Effector memory CD8-positive, alpha-beta T cell (primary cell): ENCODE data around the gene C1QTNF4.
"Not testable (repeated sequence)": the region's sequence is repeated elsewhere in the genome, so short reads cannot be mapped to it uniquely, and the experiment has no call there.

Experiments used
- ATAC-seq: fragments of 150-1000 bp; cut with Tn5 transposase; replicated peaks from 2 replicates; pipeline ENCODE4 v1.10.0; 2021; ENCODE audit warnings: mild to moderate bottlenecking, moderate library complexity
- DNase-seq, 3 experiments: peaks; one replicate each; pipeline ENCODE4 v3.0.0; 2021
- H3K27ac Mint-ChIP-seq, 2 donors: one replicate each; pipeline ENCODE4 v1.8.0; 2022; ENCODE audit warnings: mild to moderate bottlenecking in 2 of 2, mixed read lengths in 2 of 2, moderate library complexity in 2 of 2
- H3K27me3 Mint-ChIP-seq, 2 donors: one replicate each; pipeline ENCODE4 v1.8.0; 2022; ENCODE audit warnings: mixed read lengths in 2 of 2
- H3K36me3 Mint-ChIP-seq: one replicate; pipeline ENCODE4 v1.8.0; 2022; ENCODE audit warnings: mild to moderate bottlenecking, moderate library complexity, mixed read lengths; ENCODE audit not compliant: insufficient read depth
- H3K4me1 Mint-ChIP-seq, 2 donors: one replicate each; pipeline ENCODE4 v1.8.0; 2022; ENCODE audit warnings: low read depth in 2 of 2, mixed read lengths in 2 of 2
- H3K4me3 Mint-ChIP-seq, 2 donors: one replicate each; pipeline ENCODE4 v1.8.0; 2022; ENCODE audit warnings: mild to moderate bottlenecking in 2 of 2, mixed read lengths in 2 of 2, moderate library complexity in 2 of 2
- H3K9me3 Mint-ChIP-seq, 2 donors: one replicate each; pipeline ENCODE4 v1.8.0; 2022; ENCODE audit warnings: mixed read lengths in 2 of 2
- total RNA-seq, 9 experiments: gene quantifications; one replicate each; lab custom pipeline; 2026; lab: John Stamatoyannopoulos, UW

C1QTNF4 gene
- 0 to 0.58 (median 0) reads per million in 9 experiments for total RNA-seq

DNA sequence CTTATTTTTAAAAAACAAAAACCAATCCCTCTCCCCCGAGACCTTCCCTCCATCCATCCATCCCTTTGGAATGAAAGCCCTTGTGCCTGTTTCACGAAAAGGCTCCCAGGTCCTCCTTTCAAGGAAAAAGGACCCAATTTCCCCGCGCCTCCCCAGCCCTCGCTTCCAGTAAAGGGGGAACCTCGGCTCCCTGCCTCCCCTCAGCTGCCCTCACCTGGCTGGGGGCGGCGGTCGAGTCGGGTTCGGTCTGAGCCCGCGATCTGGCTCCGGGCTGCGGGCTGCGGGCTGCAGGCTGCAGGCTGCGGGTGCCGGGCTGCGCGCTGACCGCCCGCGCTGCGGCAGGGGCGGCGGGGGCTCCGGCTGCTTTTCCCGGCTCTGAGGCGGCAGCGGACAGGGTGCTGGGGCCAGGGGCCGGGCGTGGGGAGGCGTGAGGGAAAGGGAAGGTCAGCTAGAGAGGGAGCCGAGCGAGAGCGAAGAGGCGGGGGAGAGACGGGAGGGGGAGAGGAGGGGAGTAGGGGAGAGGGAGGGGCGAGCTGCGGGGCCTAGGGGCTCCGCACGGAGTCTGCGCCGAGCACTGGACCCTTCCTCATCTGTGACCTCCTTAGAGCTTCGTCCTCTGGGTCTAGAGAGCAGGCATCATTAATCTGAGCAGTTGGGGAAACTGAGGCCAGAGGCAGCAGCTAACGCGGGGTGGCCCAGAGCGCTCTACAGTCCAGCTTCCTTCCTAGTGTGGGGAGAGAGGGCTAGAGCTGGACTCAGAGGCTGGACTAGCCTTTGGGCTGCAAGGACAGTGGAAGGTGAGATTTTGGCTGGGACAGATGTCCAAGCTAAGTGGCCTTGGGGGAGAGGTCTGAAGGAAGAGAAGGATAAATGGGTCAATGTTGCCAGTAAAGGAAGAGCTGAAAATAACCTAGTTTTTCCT, at the start of gene C1QTNF4:
Gene C1QTNF4 (minus strand): TSS at position 478 of the 922 bp plus-strand sequence. CDS start 3,601 bp downstream, outside the sequence.
- no peaks in the 10 kb centered on the region for H3K36me3 Mint-ChIP-seq
- H3K4me3 Mint-ChIP-seq, result no peak within 1 kb of the TSS
- no peaks in the 10 kb centered on the region for H3K9me3 Mint-ChIP-seq
- DNase-seq (no peak), ATAC-seq (no peak)
- H3K4me1 Mint-ChIP-seq, result peaks cover 0 to 8% of the 10 kb centered on the region in 2 donors
- no peak within 1 kb of the TSS for H3K27ac Mint-ChIP-seq
- H3K27me3 Mint-ChIP-seq, result peaks cover 27 to 47% of the 10 kb centered on the region in 2 donors

DNA sequence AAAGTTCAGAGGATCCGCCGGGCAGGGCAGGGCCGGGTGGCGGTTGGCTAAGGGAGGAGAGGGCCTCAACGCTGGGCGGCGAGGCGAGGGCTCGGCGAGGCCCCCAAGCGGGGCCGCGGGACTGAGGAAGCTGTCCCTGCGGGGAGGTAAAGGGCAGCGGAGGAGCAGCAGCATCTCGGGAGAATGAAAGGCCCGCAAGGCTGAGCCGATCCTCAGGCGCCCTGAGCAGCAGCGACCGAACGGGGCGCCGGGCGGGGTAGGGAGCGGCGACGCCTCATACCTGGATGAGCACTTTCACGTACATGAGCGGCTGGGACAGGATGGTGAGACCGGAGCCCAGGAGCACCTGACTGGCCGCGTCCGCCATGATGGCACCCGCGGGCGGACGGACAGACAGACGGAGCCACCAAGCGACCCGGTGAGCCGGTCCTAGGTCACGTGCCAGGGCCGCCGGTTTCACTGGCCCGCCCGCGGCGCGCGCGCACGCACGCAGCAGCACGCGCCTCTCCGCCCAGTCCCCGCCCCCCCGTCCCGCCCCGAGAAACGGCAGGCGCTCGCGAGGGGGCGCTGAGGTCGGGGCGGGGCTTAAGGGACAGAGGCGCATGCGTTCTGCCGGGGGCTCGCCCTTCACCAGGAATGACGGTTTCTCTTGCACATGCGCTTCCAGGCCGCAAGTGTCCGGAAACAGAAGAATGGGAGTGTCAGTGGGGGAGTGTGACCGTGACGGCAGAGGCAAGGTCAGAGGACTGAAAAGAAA, 48.1 kb upstream of the C1QTNF4 start, which contains the start of gene MTCH2:
Gene MTCH2 (minus strand): TSS at position 461 of the 757 bp plus-strand sequence. CDS start 94 bp downstream, at position 367.
- H3K27me3 Mint-ChIP-seq, result no peaks in the 10 kb centered on the region
- peak within 1 kb of the TSS; percentile 89 to 94 for H3K4me3 Mint-ChIP-seq
- ATAC-seq, result peak; percentile 87
- H3K27ac Mint-ChIP-seq, result peak within 1 kb of the TSS; percentile 96 to 98
- no peaks in the 10 kb centered on the region for H3K9me3 Mint-ChIP-seq
- peak; percentile 92 to 93 (median 93) for DNase-seq
- peaks cover 34% of the 10 kb centered on the region for H3K36me3 Mint-ChIP-seq
- peaks cover 18% of the 10 kb centered on the region in 2 donors for H3K4me1 Mint-ChIP-seq

DNA sequence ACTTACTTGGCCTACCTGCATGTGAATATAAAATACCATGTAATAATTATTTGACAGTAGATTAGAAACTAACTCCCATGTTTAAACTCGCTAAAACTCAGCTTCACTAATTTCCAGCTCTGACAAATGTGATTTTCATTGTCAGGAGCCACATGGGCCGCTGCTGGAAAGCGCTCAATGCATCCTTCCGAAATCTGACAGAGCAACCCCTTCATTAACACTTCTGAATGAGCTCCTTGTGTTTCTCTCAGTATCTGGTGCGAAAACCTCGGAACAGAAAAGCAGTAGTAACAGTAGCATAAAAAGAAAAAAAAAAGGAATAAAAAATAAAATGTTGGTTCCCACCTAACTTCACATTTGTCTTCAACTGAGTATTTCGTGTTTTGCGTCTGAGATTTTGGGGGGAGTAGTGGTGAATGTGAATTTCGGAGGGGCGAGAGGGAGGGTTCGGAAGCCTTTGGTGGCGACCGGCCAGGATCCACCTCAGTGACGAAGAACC, 47.4 kb upstream of the C1QTNF4 start:
- no peaks in the 10 kb centered on the region for H3K9me3 Mint-ChIP-seq
- DNase-seq, result no peak
- no peaks in the 10 kb centered on the region for H3K27me3 Mint-ChIP-seq
- H3K27ac Mint-ChIP-seq, result peak overlapping the region; percentile 96 to 98
- H3K36me3 Mint-ChIP-seq, result peaks cover 39% of the 10 kb centered on the region
- H3K4me1 Mint-ChIP-seq, result peaks cover 18% of the 10 kb centered on the region in 2 donors
- ATAC-seq, result no peak
- H3K4me3 Mint-ChIP-seq, result peak overlapping the region; percentile 89 to 94

DNA sequence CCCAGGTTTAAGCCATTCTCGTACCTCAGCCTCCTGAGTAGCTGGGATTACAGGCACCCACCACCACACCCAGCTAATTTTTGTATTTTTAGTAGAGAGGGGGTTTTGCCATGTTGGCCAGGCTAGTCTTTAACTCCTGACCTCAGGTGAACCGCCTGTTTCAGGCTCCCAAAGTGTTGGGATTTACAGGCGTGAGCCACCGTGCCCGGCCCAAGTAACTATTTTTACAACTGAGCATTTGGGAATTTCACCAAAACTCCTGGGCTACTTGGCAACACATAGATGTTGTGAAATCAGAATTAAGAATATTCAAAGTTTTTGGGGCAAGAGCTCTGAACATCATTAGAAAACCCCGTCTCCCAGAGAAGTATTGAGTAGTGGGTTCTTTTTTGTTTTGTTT, 46.3 kb upstream of the C1QTNF4 start:
- Mint-ChIP-seq H3K4me1 (peaks cover 18% of the 10 kb centered on the region in 2 donors), H3K27ac (peak overlapping the region; percentile 17 to 98), H3K4me3 (peak overlapping the region in 1 of 2 donors; percentile 27), H3K36me3 (peaks cover 42% of the 10 kb centered on the region)
- not testable (repeated sequence) for H3K27me3 Mint-ChIP-seq, H3K9me3 Mint-ChIP-seq, ATAC-seq, DNase-seq

DNA sequence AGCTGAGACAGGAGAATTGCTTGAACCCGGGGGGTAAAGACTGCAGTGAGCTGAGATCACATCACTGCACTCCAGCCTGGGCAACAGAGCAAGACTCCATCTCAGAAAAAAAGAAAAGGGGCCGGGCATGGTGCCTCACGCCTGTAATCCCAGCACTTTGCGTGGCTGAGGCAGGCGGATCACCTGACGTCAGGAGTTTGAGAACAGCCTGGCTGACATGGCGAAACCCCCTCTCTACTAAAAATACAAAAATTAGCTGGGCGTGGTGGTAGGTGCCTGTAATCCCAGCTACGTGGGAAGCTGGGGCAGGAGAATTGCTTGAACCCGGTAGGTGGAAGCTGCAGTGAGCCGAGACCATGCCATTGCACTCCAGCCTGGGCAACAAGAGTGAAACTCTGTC, 42.1 kb upstream of the C1QTNF4 start:
- not testable (repeated sequence) for H3K4me3 Mint-ChIP-seq, ATAC-seq, H3K27me3 Mint-ChIP-seq, H3K27ac Mint-ChIP-seq, H3K4me1 Mint-ChIP-seq, DNase-seq, H3K9me3 Mint-ChIP-seq
- peaks cover 66% of the 10 kb centered on the region for H3K36me3 Mint-ChIP-seq

DNA sequence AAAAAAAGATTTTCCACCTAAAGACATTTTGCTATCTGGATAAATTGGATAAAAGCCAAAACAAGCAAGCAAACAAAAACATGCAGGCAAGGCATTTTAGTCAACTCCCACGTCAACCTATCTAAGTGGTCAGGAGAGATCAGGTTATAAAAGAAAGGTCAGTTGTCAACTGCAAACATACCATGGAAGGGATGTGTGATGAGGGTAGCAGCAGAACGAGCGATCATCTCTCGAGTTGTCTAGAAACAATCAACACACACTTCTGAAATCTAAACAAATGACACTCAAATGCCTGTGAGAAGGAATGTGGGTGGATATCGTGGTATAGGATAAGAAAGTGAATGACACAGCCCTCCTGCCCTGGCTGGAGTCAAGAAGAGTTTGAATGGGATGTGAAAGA, 37.3 kb upstream of the C1QTNF4 start:
- Mint-ChIP-seq H3K4me3 (no peak overlapping the region), H3K27ac (no peak overlapping the region), H3K36me3 (peaks cover 81% of the 10 kb centered on the region), H3K9me3 (no peaks in the 10 kb centered on the region), H3K27me3 (no peaks in the 10 kb centered on the region), H3K4me1 (no peaks in the 10 kb centered on the region)
- DNase-seq (no peak), ATAC-seq (no peak)

DNA sequence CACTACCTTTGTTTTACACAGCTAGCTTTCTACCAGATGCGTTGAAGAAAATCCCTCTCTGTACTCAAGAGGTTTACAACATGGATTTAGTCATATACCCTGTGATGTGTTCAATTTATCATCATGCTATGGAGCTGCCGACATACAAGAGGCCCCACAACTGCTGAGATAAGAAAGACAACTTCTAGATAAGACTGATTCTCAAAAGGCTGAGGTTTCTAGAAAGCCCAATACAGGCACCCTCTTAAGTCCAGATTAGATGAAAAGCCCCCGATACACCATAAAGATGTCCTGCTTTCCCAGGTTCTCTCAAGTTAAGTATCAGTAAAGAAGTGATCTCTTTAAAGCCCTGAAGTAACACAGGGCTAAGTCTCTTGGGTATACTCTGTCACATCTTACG, 33.8 kb upstream of the C1QTNF4 start:
- ATAC-seq (no peak), DNase-seq (no peak)
- Mint-ChIP-seq H3K4me3 (no peak overlapping the region), H3K27me3 (no peaks in the 10 kb centered on the region), H3K4me1 (no peaks in the 10 kb centered on the region), H3K36me3 (peaks cover 88% of the 10 kb centered on the region), H3K9me3 (no peaks in the 10 kb centered on the region), H3K27ac (no peak overlapping the region)

DNA sequence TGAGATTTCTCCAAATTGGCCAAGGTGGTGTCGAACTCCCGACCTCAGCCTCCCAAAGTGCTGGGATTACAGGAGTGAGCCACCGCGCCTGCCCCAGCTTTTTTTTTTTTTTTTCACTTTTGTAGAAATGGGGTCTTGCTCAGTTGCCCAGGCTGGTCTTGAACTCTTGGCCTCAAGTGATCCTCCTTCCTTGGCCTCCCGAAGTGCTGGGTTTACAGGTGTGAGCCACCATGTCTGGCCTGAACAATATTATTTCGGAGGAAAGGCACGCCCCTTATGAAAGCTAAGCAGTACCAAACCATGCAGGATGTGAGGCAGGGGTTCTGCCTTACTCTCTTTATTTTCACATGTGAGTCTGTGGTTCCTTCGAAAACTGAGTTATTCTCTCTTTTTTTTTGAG, 32.0 kb upstream of the C1QTNF4 start:
- DNase-seq, result no peak
- H3K27me3 Mint-ChIP-seq, result no peaks in the 10 kb centered on the region
- no peak for ATAC-seq
- no peaks in the 10 kb centered on the region for H3K4me1 Mint-ChIP-seq
- no peak overlapping the region for H3K27ac Mint-ChIP-seq
- H3K36me3 Mint-ChIP-seq, result peaks cover 73% of the 10 kb centered on the region
- H3K9me3 Mint-ChIP-seq, result no peaks in the 10 kb centered on the region
- no peak overlapping the region for H3K4me3 Mint-ChIP-seq

DNA sequence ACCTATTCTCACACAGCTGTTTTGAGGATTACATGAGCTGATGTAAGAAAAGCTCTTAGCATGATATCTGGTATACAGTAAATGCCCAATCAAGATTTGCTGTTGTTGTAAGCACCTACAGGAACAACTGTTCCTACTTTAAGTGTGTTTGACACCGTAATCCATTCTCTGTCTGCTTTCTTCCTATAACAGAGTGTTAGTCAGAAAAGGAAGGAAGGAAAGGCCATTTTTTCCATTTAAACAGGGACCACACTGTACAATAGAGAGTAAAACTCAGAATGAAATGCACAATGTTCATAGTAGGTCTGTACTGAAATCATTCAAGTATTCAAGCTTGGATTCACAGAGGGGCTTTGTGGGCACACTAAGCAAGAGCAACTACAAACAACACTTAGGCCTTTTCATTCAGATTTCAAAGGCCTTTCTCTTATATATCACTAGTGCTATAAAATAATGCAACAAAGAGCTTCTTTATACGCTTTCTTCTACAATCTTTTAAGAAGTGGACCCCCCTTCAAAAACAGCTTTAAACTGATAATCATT, 26.7 kb upstream of the C1QTNF4 start:
- no peak for ATAC-seq
- Mint-ChIP-seq H3K36me3 (peaks cover 45% of the 10 kb centered on the region), H3K4me3 (no peak overlapping the region), H3K4me1 (peaks cover 0 to 2% of the 10 kb centered on the region in 2 donors), H3K27me3 (no peaks in the 10 kb centered on the region), H3K27ac (no peak overlapping the region), H3K9me3 (no peaks in the 10 kb centered on the region)
- DNase-seq, result no peak

DNA sequence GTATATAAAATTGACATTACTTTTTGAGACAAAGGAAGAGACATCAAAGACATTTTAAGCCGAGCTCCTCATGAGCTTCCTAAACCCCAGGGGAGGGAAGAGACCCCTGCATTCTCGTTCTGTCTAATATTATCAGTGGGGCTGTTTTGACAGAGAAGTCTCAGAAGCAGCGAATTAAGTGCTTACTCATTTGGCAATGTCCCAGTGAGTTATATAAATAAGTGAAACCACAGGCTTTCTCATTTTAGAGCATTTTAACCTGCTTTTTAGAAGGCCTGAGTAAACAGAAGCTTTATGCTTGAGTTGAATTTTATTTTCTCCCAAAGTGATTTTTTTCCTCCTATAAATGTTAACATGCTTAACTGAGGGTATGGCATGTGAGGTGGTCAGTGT, 23.2 kb upstream of the C1QTNF4 start:
- no peak for ATAC-seq
- H3K27me3 Mint-ChIP-seq, result no peaks in the 10 kb centered on the region
- no peak overlapping the region for H3K27ac Mint-ChIP-seq
- peaks cover 20% of the 10 kb centered on the region for H3K36me3 Mint-ChIP-seq
- no peak overlapping the region for H3K4me3 Mint-ChIP-seq
- peaks cover 0 to 4% of the 10 kb centered on the region in 2 donors for H3K4me1 Mint-ChIP-seq
- no peak for DNase-seq
- H3K9me3 Mint-ChIP-seq, result no peaks in the 10 kb centered on the region

DNA sequence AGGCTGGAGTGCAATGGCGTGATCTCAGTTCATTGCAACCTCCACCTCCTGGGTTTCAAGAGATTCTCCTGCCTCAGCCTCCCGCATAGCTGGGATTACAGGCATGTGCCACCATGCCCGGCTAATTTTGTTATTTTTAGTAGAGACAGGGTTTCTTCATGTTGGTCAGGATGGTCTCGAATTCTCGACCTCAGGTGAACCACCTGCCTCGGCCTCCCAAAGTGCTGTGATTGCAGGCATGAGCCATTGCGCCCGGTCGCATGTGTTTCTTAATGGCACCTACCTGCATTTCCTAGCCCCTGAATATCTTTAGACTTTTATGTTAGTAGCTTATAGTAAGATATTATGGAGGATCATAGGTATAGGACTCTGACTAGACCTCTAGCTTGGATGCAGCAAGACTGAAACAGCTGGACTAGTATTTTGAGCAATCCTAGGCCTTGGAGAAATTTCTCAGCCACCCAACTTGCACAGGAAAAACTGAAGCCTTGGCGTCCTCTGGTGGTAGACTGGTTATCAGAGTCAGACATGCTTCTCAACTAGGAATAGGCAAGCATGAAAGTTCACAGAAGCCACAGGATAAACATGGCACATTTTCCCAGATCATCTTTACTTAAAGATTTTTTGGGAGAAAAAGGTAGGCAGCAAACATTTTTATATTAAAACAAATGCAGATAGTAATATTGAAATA, 22.7 kb upstream of the C1QTNF4 start:
- Mint-ChIP-seq H3K36me3 (peaks cover 20% of the 10 kb centered on the region), H3K27me3 (no peaks in the 10 kb centered on the region), H3K27ac (no peak overlapping the region), H3K9me3 (no peaks in the 10 kb centered on the region), H3K4me3 (no peak overlapping the region), H3K4me1 (peaks cover 0 to 4% of the 10 kb centered on the region in 2 donors)
- DNase-seq (no peak), ATAC-seq (no peak)

DNA sequence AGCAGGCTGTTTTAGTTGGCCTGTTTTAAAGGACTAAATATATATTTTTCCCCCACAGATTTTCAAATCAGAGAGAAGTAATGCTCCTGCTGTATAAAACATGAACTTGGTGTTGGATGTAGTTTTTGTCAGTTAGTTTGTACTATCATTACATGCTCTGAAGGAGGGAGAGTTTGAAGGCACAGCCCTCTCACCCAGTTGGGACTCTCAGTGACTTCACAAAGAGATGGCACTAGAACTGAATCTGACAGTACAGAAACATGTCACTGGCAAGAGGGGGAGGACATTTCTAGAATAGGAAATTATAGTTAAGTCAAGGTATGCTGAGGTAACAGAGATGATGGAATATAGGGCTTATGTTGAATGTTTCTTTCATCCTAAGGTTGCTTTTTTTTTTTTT, 21.0 kb upstream of the C1QTNF4 start:
- H3K4me1 Mint-ChIP-seq, result peaks cover 0 to 4% of the 10 kb centered on the region in 2 donors
- peaks cover 20% of the 10 kb centered on the region for H3K36me3 Mint-ChIP-seq
- no peak overlapping the region for H3K27ac Mint-ChIP-seq
- no peaks in the 10 kb centered on the region for H3K27me3 Mint-ChIP-seq
- DNase-seq (no peak), ATAC-seq (no peak)
- no peaks in the 10 kb centered on the region for H3K9me3 Mint-ChIP-seq
- H3K4me3 Mint-ChIP-seq, result no peak overlapping the region

DNA sequence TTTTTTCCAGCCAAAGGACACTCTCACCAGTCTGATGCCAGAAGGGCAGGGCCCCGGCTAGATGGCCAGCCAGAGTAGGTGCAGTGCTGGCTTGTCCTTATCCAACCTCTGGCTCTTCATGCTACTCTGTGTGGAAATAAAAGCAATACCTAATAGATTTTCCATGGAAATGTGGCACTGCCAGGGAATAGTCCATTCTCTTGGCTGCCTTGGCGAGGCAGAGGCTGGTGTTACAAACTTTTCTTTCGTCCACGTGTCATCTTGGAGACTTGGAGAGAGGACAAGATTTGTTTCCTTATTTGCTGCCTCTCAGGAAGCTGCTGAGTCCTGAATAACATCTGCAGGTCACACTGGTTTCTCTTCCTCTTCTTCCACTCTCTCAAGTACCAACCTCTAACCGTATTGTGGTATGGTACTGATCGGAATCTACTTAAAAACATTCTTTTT, 17.2 kb upstream of the C1QTNF4 start:
- Mint-ChIP-seq H3K4me3 (no peak overlapping the region), H3K36me3 (peaks cover 13% of the 10 kb centered on the region), H3K27me3 (no peaks in the 10 kb centered on the region), H3K4me1 (peaks cover 3 to 4% of the 10 kb centered on the region in 2 donors), H3K9me3 (no peaks in the 10 kb centered on the region), H3K27ac (peak overlapping the region in 1 of 2 donors; percentile 14)
- no peak for ATAC-seq
- no peak for DNase-seq
